GM12878 (cell line): Measurements from ENCODE around the gene HSD17B13. TPM values are rescaled to one million over a fixed set of nuclear protein-coding genes. Genes with fewer than 3 reads are reported as not detected.

Source experiments
- ATAC-seq: fragments of 200-7000 bp; cut with Tn5 transposase; 3 replicates; pipeline ENCODE4 v1.9.1; 2020; ENCODE audit warnings: mild to moderate bottlenecking, moderate library complexity
- BruUV-seq: library from RNA; stranded (reverse); fragments of 400-500 nt; replicated peaks from 2 replicates; lab custom pipeline; 2021; lab: Mats Ljungman, UMichigan
- CTCF ChIA-PET: fragments of 300-600 bp; sonication (Branson Sonifier 250); formaldehyde crosslinking; extraction: SDS; loops from one replicate; lab custom pipeline; 2021; ENCODE audit warnings: inconsistent platforms; lab: Yijun Ruan, JAX
- POLR2A ChIA-PET: fragments of 350-600 bp; formaldehyde crosslinking; extraction: SDS; loops from one replicate; lab custom pipeline; 2021; ENCODE audit warnings: inconsistent platforms; lab: Charles Lee
- RAD21 ChIA-PET: fragments of 300-600 bp; sonication (Branson Sonifier 250); formaldehyde crosslinking; loops from one replicate; lab custom pipeline; 2023; ENCODE audit warnings: antibody characterized with exemption; ENCODE audit not compliant: unreplicated experiment; lab: Charles Lee
- SMC1A ChIA-PET: fragments of 300-600 bp; sonication (Branson Sonifier 250); formaldehyde crosslinking; loops from one replicate; lab custom pipeline; 2023; ENCODE audit not compliant: unreplicated experiment, uncharacterized antibody; lab: Charles Lee
- DNase-seq: peaks from one replicate; pipeline ENCODE4 v3.0.0-alpha.2; 2011; ENCODE audit warnings: low read depth, low spot score
- FAIRE-seq: peaks from 3 replicates; lab custom pipeline; 2011; peaks lifted over from hg19 to GRCh38; lab: Jason Lieb, UNC
- H2AFZ ChIP-seq: 2 replicates; pipeline ENCODE4 v1.6.0; 2011; ENCODE audit warnings: low read depth, low read length, control low read depth; ENCODE audit not compliant: control insufficient read depth
- H3K27ac ChIP-seq: 2 replicates; pipeline ENCODE4 v1.5.1; 2011; ENCODE audit warnings: control low read depth; ENCODE audit not compliant: control insufficient read depth, insufficient read depth
- H3K27me3 ChIP-seq, 2 experiments: replicated peaks in 1 of 2; 2 replicates each; pipeline versions ENCODE4 v1.6.0 to v1.6.1; 2011; ENCODE audit warnings: low read length in 1 of 2; ENCODE audit not compliant: control insufficient read depth in 2 of 2, insufficient read depth in 2 of 2
- H3K36me3 ChIP-seq, 2 experiments: 2 replicates each; pipeline ENCODE4 v1.5.1; 2011; ENCODE audit warnings: low read length in 1 of 2; ENCODE audit not compliant: control insufficient read depth in 2 of 2, insufficient read depth in 2 of 2
- H3K4me1 ChIP-seq: 2 replicates; pipeline ENCODE4 v1.6.1; 2011; ENCODE audit warnings: mild to moderate bottlenecking, low read length, moderate library complexity, mixed read lengths; ENCODE audit not compliant: control insufficient read depth, insufficient read depth
- H3K4me2 ChIP-seq: 2 replicates; pipeline ENCODE4 v1.6.0; 2011; ENCODE audit warnings: control low read depth; ENCODE audit not compliant: control insufficient read depth, insufficient read depth
- H3K4me3 ChIP-seq: fragments of 200-600 bp; sonication (generic); 2 replicates; pipeline ENCODE4 v1.5.1; 2016
- H3K79me2 ChIP-seq: 2 replicates; pipeline ENCODE4 v1.6.0; 2011; ENCODE audit warnings: low read length; ENCODE audit not compliant: control insufficient read depth, insufficient read depth
- H3K9ac ChIP-seq: 2 replicates; pipeline ENCODE4 v1.8.0; 2011; ENCODE audit warnings: low read length, control low read depth, mixed read lengths; ENCODE audit not compliant: control insufficient read depth, insufficient read depth
- H3K9me3 ChIP-seq: replicated peaks from 3 replicates; pipeline ENCODE4 v1.5.1; 2011; ENCODE audit warnings: mild to moderate bottlenecking, low read length; ENCODE audit not compliant: control insufficient read depth, insufficient read depth
- H4K20me1 ChIP-seq: 2 replicates; pipeline ENCODE4 v1.6.0; 2011; ENCODE audit not compliant: control insufficient read depth, insufficient read depth
- BRCA1 ChIP-seq: IDR thresholded peaks from 2 replicates; pipeline ENCODE4 v1.6.1; 2011; ENCODE audit warnings: low read depth, low read length, improper control_type of control experiment
- MAX ChIP-seq: IDR thresholded peaks from 2 replicates; pipeline ENCODE4 v1.6.1; 2012; ENCODE audit warnings: low read depth, low read length, improper control_type of control experiment
- MEF2A ChIP-seq: IDR thresholded peaks from 2 replicates; pipeline ENCODE4 v1.6.1; 2011; ENCODE audit warnings: low read depth, mild to moderate bottlenecking, low read length, moderate library complexity; ENCODE audit not compliant: insufficient read depth
- NKRF ChIP-seq: fragments of 450-650 bp; conservative IDR thresholded peaks from 2 replicates; pipeline ENCODE4 v1.6.1; 2017; ENCODE audit warnings: mild to moderate bottlenecking, moderate library complexity
- RAD21 ChIP-seq: IDR thresholded peaks from 2 replicates; pipeline ENCODE4 v1.6.1; 2011; ENCODE audit warnings: mild to moderate bottlenecking, low read depth, low read length, moderate library complexity; ENCODE audit not compliant: insufficient read depth
- RFX5 ChIP-seq: IDR thresholded peaks from 2 replicates; pipeline ENCODE4 v1.6.1; 2011; ENCODE audit warnings: low read depth, low read length, improper control_type of control experiment
- RUNX3 ChIP-seq: IDR thresholded peaks from 2 replicates; pipeline ENCODE4 v1.6.1; 2012; ENCODE audit warnings: low read length, inconsistent platforms
- SMC3 ChIP-seq: IDR thresholded peaks from 2 replicates; pipeline ENCODE4 v1.6.1; 2011; ENCODE audit warnings: low read length, improper control_type of control experiment, borderline replicate concordance
- TCF7 ChIP-seq: IDR thresholded peaks from 2 replicates; pipeline ENCODE4 v1.6.1; 2014; ENCODE audit warnings: antibody characterized with exemption, borderline replicate concordance
- USF1 ChIP-seq: IDR thresholded peaks from 2 replicates; pipeline ENCODE4 v1.6.1; 2011; ENCODE audit warnings: borderline replicate concordance, low read depth, mild to moderate bottlenecking, moderate library complexity, mixed read lengths, low read length; ENCODE audit not compliant: insufficient read depth; ENCODE audit errors: extremely low read length
- ZBTB11 ChIP-seq: fragments of 450-650 bp; formaldehyde crosslinking; IDR thresholded peaks from 2 replicates; pipeline ENCODE4 v1.5.0; 2022; ENCODE audit warnings: mild to moderate bottlenecking, missing genetic modification characterization
- ZNF207 ChIP-seq: fragments of 450-650 bp; IDR thresholded peaks from 2 replicates; pipeline ENCODE4 v1.6.1; 2014; ENCODE audit warnings: antibody characterized with exemption, mild to moderate bottlenecking, borderline replicate concordance
- ZNF592 ChIP-seq: fragments of 450-650 bp; IDR thresholded peaks from 2 replicates; pipeline ENCODE4 v1.6.1; 2017; ENCODE audit warnings: mild to moderate bottlenecking, moderate library complexity
- WGBS: methylation state at CpG from one replicate; pipeline ENCODE4 v1.1.6; 2016; ENCODE audit warnings: low lambda C conversion rate; ENCODE audit not compliant: insufficient replicate concordance, insufficient coverage; ENCODE audit errors: missing lambda C conversion rate; 5-methylcytosine and 5-hydroxymethylcytosine counted together
- in situ Hi-C: fragments of 300-500 bp; cut with MboI; formaldehyde crosslinking; loops from 9 replicates; pipeline ENCODE4 v1.14.3; 2018; ENCODE audit warnings: mixed read lengths
- intact Hi-C: fragments of 100-400 bp; cut with micrococcal nuclease; formaldehyde crosslinking; loops from one replicate; pipeline ENCODE4 v1.14.2; 2022; ENCODE audit not compliant: unreplicated experiment
- polyA plus RNA-seq, 11 experiments: library from polyadenylated mRNA; depleted of rRNA in 4 of 11; unstranded in 6 of 11; stranded (reverse) in 5 of 11; fragments of >200 nt; fragmentation: Nextera tagmentation in 4 of 11; fragmentation: Illumina TruSeq in 1 of 11; extraction: Ambion mirVana in 4 of 11; extraction: Trizol in 1 of 11; gene quantifications; 1 replicate in 1 of 11; 2 replicates in 10 of 11; pipeline versions ENCODE4 v1.2.1 to v1.2.3, GENCODE V29; 2011 to 2016; ENCODE audit warnings: inconsistent platforms in 2 of 11, missing spikeins in 2 of 11, low read depth in 1 of 11
- total RNA-seq, 4 experiments: library from RNA; depleted of rRNA in 3 of 4; stranded (reverse); fragments of >200 nt in 3 of 4; fragmentation: Illumina TruSeq in 1 of 4; extraction: Trizol in 1 of 4; gene quantifications; 2 replicates each; pipeline versions ENCODE4 v1.2.1 to v1.2.3, GENCODE V29; 2013 to 2021

HSD17B13 gene
- total and polyA plus RNA-seq, 10 of the 15 experiments (the other 5 are each of a cell fraction or from before 2014, with no cell fraction given), result 0.03 to 0.09 (median 0.04) TPM; not detected in 4

GRCh38 chr4:87337361-87337760, 14.7 kb upstream of the HSD17B13 start (continued):
- TF ChIP-seq NKRF (no peak), BRCA1 (no peak), RFX5 (no peak), RAD21 (no peak), USF1 (no peak), TCF7 (no peak), MAX (no peak), ZNF207 (no peak)

GRCh38 chr4:87333267-87333666, 10.6 kb upstream of the HSD17B13 start:
- in situ Hi-C loops (no loop called here), intact Hi-C loops (no loop called here)
- DNase-seq (no peak), ATAC-seq (no peak), FAIRE-seq (no peak)
- ChIA-PET POLR2A (no interaction called here), RAD21 (no interaction called here), SMC1A (no interaction called here), CTCF (no interaction called here)
- Histone ChIP-seq H3K27me3 (no peaks in the 10 kb centered on the region), H3K4me1 (no peaks in the 10 kb centered on the region), H3K9ac (no peak overlapping the region), H4K20me1 (no peaks in the 10 kb centered on the region), H3K27ac (no peak overlapping the region), H3K9me3 (peaks cover 3% of the 10 kb centered on the region; the same call in 2 of the 3 replicates), H3K79me2 (no peaks in the 10 kb centered on the region), H3K36me3 (no peaks in the 10 kb centered on the region), H3K4me3 (no peak overlapping the region), H3K4me2 (no peak overlapping the region), H2AFZ (no peak overlapping the region)
- 94% methylated on average over 1 of the region's 1 CpG for WGBS
- no TSS peak for BruUV-seq
- no peak for TF ChIP-seq SMC3
- no peak for TF ChIP-seq ZBTB11
- no peak for TF ChIP-seq RUNX3
- TF ChIP-seq ZNF592, result no peak
- no peak for TF ChIP-seq MEF2A
- TF ChIP-seq TCF7, result no peak
